Peyer's patch (tissue), 4 donors: Measurements from ENCODE around the gene FOXB1.

Experiments used
- CTCF ChIP-seq, 6 experiments: fragments of 450-650 bp in 4 of 6; fragments of 200-600 bp in 2 of 6; sonication (generic) in 1 of 6; IDR thresholded peaks; one replicate each; pipeline ENCODE4 v1.5.1; 2017 to 2019; ENCODE audit warnings: antibody characterized with exemption in 6 of 6, mild to moderate bottlenecking in 3 of 6, moderate library complexity in 1 of 6
- POLR2A ChIP-seq, 2 donors: fragments of 450-650 bp; IDR thresholded peaks; one replicate each; pipeline ENCODE4 v1.5.1; 2017; ENCODE audit warnings: antibody characterized with exemption in 2 of 2, mild to moderate bottlenecking in 2 of 2, moderate library complexity in 2 of 2

GRCh38 chr15:59996298-59997041, 7.6 kb upstream of the FOXB1 start:
- TF ChIP-seq CTCF (IDR thresholded peaks at IDR 0.05) (no peak), POLR2A (IDR thresholded peaks at IDR 0.05) (no peak)
